ENCODE data around the gene HES5.

HES5 gene

DNA sequence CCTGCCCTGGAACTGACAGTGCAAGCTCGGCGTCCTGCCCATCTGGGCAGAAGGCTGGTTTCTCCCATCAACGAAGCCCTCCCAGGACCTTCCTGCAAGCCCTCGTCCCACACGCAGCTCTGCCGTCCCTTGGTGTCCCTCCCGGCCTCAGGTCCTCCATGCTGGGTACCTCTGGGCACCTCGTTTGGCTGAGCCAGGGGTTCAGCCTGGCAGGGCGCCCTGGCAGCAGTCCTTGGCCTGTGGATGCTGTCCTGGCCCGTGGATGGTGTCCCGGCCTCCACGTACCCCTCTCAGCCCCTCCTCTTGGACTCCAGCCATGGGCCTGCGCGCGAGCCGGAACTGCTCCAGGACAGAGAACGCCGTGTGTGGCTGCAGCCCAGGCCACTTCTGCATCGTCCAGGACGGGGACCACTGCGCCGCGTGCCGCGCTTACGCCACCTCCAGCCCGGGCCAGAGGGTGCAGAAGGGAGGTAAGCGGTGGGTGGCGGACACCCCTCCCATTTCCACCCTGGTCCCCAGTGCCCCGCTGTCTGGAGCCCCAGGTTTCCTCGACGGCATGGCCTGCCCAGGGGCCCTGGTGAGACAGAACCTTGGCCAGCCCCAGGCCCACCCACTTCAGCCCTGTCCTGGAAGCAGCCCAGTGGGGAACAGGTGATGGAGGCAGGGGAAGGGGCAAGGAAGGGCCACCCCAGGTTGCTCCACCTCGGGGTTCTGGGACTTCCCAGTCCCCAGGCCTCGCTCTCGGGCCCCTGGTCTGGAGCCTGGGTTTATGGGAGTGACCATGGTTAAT lies 29.6 kb upstream of the HES5 start:
- TF ChIP-seq, protein P1, sequence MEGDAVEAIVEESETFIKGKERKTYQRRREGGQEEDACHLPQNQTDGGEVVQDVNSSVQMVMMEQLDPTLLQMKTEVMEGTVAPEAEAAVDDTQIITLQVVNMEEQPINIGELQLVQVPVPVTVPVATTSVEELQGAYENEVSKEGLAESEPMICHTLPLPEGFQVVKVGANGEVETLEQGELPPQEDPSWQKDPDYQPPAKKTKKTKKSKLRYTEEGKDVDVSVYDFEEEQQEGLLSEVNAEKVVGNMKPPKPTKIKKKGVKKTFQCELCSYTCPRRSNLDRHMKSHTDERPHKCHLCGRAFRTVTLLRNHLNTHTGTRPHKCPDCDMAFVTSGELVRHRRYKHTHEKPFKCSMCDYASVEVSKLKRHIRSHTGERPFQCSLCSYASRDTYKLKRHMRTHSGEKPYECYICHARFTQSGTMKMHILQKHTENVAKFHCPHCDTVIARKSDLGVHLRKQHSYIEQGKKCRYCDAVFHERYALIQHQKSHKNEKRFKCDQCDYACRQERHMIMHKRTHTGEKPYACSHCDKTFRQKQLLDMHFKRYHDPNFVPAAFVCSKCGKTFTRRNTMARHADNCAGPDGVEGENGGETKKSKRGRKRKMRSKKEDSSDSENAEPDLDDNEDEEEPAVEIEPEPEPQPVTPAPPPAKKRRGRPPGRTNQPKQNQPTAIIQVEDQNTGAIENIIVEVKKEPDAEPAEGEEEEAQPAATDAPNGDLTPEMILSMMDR (conservative IDR thresholded peaks at IDR 0.05; ENCODE audit: control insufficient read depth, insufficient read depth, low read depth, low read length), result no peak
- no peak overlapping the region for H3K4me3 ChIP-seq (ENCODE audit: control insufficient read depth, low read depth, low read length)
- no peak for DNase-seq (ENCODE audit: low read depth)

DNA sequence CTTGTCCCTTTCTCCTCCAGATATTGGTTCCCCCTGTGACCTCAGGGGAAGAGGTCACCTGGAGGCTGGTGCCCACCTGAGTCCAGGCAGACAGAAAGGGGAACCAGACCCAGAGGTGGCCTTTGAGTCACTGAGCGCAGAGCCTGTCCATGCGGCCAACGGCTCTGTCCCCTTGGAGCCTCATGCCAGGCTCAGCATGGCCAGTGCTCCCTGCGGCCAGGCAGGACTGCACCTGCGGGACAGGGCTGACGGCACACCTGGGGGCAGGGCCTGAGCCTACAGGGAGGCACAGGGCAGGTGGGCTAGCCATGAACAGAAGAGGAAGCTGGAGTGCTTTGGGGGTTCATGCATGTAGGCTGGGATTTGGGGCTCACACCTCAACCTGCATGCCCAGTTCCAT lies 28.8 kb upstream of the HES5 start:
- TF ChIP-seq, protein P1 (conservative IDR thresholded peaks at IDR 0.05; ENCODE audit: control insufficient read depth, insufficient read depth, low read depth, low read length), result no peak
- no peak for DNase-seq (ENCODE audit: low read depth)
- no peak overlapping the region for H3K4me3 ChIP-seq (ENCODE audit: control insufficient read depth, low read depth, low read length)

DNA sequence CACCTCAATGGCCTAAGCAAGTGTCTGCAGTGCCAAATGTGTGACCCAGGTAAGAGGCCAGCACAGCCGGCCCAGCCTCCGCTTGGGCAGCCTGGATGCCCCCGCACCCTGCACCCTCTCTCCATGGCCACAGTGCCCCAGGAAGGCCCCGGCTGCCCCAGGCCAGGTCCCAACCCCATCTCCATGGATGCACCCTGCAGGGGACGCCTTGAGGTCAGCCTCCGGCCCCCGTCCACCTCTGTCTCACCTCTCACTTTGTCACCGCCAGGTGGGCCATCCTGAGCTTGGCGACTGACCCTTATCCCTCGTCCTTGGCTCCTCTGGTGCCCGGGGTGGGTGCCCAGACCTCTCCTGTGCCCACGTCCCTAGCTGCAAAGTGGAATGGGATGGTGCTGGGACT lies 28.4 kb upstream of the HES5 start:
- TF ChIP-seq, protein P1 (conservative IDR thresholded peaks at IDR 0.05; ENCODE audit: control insufficient read depth, insufficient read depth, low read depth, low read length), result no peak
- no peak overlapping the region for H3K4me3 ChIP-seq (ENCODE audit: control insufficient read depth, low read depth, low read length)
- DNase-seq (ENCODE audit: low read depth), result no peak

DNA sequence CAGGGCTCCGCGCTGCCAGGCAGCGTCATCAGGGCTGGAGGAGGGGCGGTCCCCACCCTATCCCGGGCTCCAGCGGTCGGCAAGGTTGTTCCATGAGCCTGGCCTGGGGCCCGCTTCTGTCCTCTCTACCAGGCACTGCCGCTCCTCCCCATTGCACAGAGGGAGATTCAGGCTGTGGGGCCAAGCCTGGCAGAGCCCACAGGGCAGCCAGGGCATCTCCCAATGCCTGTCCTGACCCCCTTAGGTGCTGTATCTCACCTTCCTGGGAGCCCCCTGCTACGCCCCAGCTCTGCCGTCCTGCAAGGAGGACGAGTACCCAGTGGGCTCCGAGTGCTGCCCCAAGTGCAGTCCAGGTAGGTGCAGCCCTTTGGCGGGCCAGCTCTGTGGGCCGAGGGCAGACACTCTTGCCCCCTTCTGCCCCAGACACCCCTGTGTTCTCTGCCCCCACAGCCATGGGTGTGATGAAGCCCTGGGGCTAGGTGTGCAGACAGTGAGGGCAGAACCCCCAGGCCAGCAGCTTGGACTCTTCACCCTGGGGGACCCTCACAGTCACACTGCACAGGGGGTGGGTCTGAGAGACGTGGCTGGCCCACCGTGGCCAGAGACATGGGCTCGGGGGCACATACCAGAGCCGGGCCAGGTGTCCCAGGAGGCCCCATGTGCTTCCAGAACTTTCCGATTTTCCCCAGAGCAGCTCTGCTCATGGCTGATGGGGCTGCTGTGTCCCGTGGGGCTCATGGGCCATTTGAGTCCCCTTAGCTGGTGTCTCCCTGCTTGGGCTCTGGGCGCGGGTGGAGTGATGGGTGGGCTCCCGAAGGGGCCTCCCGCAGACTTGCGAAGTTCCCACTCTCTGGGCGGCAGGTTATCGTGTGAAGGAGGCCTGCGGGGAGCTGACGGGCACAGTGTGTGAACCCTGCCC lies 27.7 kb upstream of the HES5 start:
- no peak overlapping the region for H3K4me3 ChIP-seq (ENCODE audit: control insufficient read depth, low read depth, low read length)
- TF ChIP-seq, protein P1 (conservative IDR thresholded peaks at IDR 0.05; ENCODE audit: control insufficient read depth, insufficient read depth, low read depth, low read length), result no peak
- DNase-seq (ENCODE audit: low read depth), result no peak

DNA sequence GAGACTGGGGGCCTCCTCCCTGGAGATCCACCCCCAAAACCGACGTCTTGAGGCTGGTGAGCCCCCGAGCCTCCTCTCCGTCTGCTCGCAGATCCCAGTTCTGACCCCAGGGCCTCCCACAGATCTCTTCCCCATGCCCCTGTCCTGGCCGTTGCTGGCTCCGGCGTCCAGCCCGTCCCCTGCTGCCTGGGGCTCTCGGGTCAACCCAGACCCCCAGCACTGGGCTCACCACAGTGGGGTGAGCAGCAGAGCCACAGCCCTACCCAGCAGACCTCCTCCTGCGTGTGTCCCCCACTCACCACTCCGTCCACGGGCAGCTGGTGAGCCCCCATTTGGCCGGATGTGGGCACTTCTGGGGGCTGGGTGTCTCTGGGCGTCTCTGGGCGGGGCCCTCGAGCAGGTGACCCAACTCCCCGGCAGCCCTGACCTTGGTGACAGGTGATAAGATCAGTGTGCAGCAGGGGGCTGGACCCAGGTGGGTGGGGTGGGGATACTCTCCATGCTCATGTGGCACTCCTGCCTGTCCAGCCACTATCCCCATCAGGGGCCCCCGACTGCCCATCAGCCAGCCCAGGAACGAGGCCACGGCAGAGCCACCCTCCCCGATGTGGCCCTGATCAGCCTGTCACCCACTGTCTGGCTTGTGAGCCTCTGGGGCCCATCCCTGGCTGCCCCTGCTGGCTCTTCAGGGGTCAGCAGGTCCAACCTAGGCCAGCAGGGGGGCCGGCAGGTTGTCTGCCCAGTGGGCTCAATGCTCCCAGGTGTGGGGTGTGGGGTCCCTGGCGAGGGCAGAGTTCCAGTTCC lies 26.8 kb upstream of the HES5 start:
- no peak for DNase-seq (ENCODE audit: low read depth)
- peak overlapping the region; percentile 54 for H3K4me3 ChIP-seq (ENCODE audit: control insufficient read depth, low read depth, low read length)
- TF ChIP-seq, protein P1 (conservative IDR thresholded peaks at IDR 0.05; ENCODE audit: control insufficient read depth, insufficient read depth, low read depth, low read length), result no peak

DNA sequence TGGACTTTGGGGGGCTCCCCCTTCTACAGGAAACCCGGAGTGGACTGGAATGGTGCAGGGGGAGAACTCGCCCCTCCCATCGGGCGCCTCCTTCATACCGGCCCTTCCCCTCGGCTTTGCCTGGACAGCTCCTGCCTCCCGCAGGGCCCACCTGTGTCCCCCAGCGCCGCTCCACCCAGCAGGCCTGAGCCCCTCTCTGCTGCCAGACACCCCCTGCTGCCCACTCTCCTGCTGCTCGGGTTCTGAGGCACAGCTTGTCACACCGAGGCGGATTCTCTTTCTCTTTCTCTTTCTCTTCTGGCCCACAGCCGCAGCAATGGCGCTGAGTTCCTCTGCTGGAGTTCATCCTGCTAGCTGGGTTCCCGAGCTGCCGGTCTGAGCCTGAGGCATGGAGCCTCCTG lies 26.2 kb upstream of the HES5 start, which contains the start of gene TNFRSF14:
Gene TNFRSF14, plus strand, starts transcription at position 95 of the 401 bp plus-strand sequence. Its CDS starts 294 bp downstream, at position 389.
- TF ChIP-seq, protein P1 (conservative IDR thresholded peaks at IDR 0.05; ENCODE audit: control insufficient read depth, insufficient read depth, low read depth, low read length), result no peak
- peak; percentile 36 for DNase-seq (ENCODE audit: low read depth)
- peak within 1 kb of the TSS; percentile 54 for H3K4me3 ChIP-seq (ENCODE audit: control insufficient read depth, low read depth, low read length)

Data from fibroblast of mammary gland (primary cell).